Neural progenitor cell (in vitro differentiated cells): ENCODE measurements around the gene TDRD9. TPM values are rescaled to one million over a fixed set of nuclear protein-coding genes. Genes with fewer than 3 reads are reported as not detected.

ENCODE experiments used
- DNase-seq: peaks from one replicate; pipeline ENCODE4 v3.0.0-alpha.2; 2016; ENCODE audit warnings: low spot score
- H2AFZ ChIP-seq: fragments of 200-600 bp; sonication (generic); replicated peaks from 2 replicates; pipeline ENCODE4 v1.6.1; 2016; ENCODE audit warnings: antibody characterized with exemption
- H3F3A ChIP-seq: fragments of 200-600 bp; sonication (generic); 2 replicates; pipeline ENCODE4 v1.6.1; 2016; ENCODE audit warnings: antibody characterized with exemption, low read depth
- H3K27ac ChIP-seq: fragments of 200-600 bp; sonication (generic); 2 replicates; pipeline ENCODE4 v1.5.1; 2016; ENCODE audit warnings: mild to moderate bottlenecking
- H3K27me3 ChIP-seq: fragments of 200-600 bp; sonication (generic); 2 replicates; pipeline ENCODE4 v1.6.1; 2016; ENCODE audit warnings: mild to moderate bottlenecking, moderate library complexity
- H3K36me3 ChIP-seq: fragments of 200-600 bp; sonication (generic); 2 replicates; pipeline ENCODE4 v1.5.1; 2016
- H3K4me1 ChIP-seq: fragments of 200-600 bp; sonication (generic); 2 replicates; pipeline ENCODE4 v1.6.1; 2016; ENCODE audit warnings: mixed run types
- H3K4me2 ChIP-seq: fragments of 200-600 bp; sonication (generic); 2 replicates; pipeline ENCODE4 v1.6.1; 2016
- H3K4me3 ChIP-seq: fragments of 200-600 bp; sonication (generic); 2 replicates; pipeline ENCODE4 v1.5.1; 2016
- H3K79me2 ChIP-seq: fragments of 200-600 bp; sonication (generic); 2 replicates; pipeline ENCODE4 v1.6.1; 2016; ENCODE audit warnings: low read depth
- H3K9ac ChIP-seq: fragments of 200-600 bp; sonication (generic); 2 replicates; pipeline ENCODE4 v1.6.1; 2016
- H3K9me3 ChIP-seq: fragments of 200-600 bp; sonication (generic); 2 replicates; pipeline ENCODE4 v1.5.1; 2016; ENCODE audit warnings: low read depth
- H4K20me1 ChIP-seq: fragments of 200-600 bp; sonication (generic); 2 replicates; pipeline ENCODE4 v1.6.1; 2016; ENCODE audit warnings: low read depth
- H3K27ac Mint-ChIP-seq: 3 replicates; pipeline ENCODE4 v1.8.0; 2021; ENCODE audit warnings: mixed read lengths
- H3K27me3 Mint-ChIP-seq: 2 replicates; pipeline ENCODE4 v1.8.0; 2022; ENCODE audit warnings: low read depth, mild to moderate bottlenecking, inconsistent platforms, moderate library complexity, mixed read lengths; ENCODE audit not compliant: insufficient read depth
- H3K36me3 Mint-ChIP-seq: 3 replicates; pipeline ENCODE4 v1.8.0; 2021; ENCODE audit warnings: mixed read lengths
- H3K4me1 Mint-ChIP-seq: 3 replicates; pipeline ENCODE4 v1.8.0; 2021; ENCODE audit warnings: mixed read lengths
- H3K4me3 Mint-ChIP-seq: 3 replicates; pipeline ENCODE4 v1.8.0; 2021; ENCODE audit warnings: mild to moderate bottlenecking, moderate library complexity, mixed read lengths
- H3K9me3 Mint-ChIP-seq: 3 replicates; pipeline ENCODE4 v1.8.0; 2020; ENCODE audit warnings: mixed read lengths
- CTCF ChIP-seq: fragments of 200-600 bp; sonication (generic); IDR thresholded peaks from 2 replicates; pipeline ENCODE4 v1.5.1; 2017; ENCODE audit warnings: antibody characterized with exemption, mild to moderate bottlenecking
- EZH2 ChIP-seq: fragments of 200-600 bp; sonication (generic); IDR thresholded peaks from 2 replicates; pipeline ENCODE4 v1.6.1; 2017; ENCODE audit warnings: antibody characterized with exemption, mild to moderate bottlenecking, moderate library complexity
- EZH2phosphoT487 ChIP-seq: fragments of 200-600 bp; sonication (generic); IDR thresholded peaks from 2 replicates; pipeline ENCODE4 v1.6.1; 2017; ENCODE audit warnings: antibody characterized with exemption
- total RNA-seq: library from RNA; depleted of rRNA; stranded (reverse); fragments of >200 nt; gene quantifications from 2 replicates; pipeline ENCODE4 v1.2.3, GENCODE V29; 2015; ENCODE audit warnings: low replicate concordance

The TDRD9 gene
- total RNA-seq, 1 donor from 2014 or later = not detected

GRCh38 chr14:104096751-104097700 is 168.8 kb downstream of the TDRD9 start:
- H3K9me3 Mint-ChIP-seq = no peaks in the 10 kb centered on the region
- H3K27ac Mint-ChIP-seq = no peak overlapping the region
- Histone ChIP-seq H3K4me1 (peaks cover 3% of the 10 kb centered on the region), H3K9me3 (no peaks in the 10 kb centered on the region), H3K4me2 (no peak overlapping the region), H4K20me1 (no peaks in the 10 kb centered on the region), H3K27ac (no peak overlapping the region), H2AFZ (no peak overlapping the region), H3K4me3 (no peak overlapping the region), H3K36me3 (no peaks in the 10 kb centered on the region), H3K27me3 (no peaks in the 10 kb centered on the region), H3K9ac (no peak overlapping the region), H3K79me2 (no peaks in the 10 kb centered on the region), H3F3A (no peaks in the 10 kb centered on the region)
- peak; percentile 56 for DNase-seq
- H3K4me3 Mint-ChIP-seq = no peak overlapping the region
- H3K27me3 Mint-ChIP-seq = peaks cover 3% of the 10 kb centered on the region
- no peaks in the 10 kb centered on the region for H3K36me3 Mint-ChIP-seq
- no peak for TF ChIP-seq EZH2
- TF ChIP-seq EZH2phosphoT487 = no peak
- peak; percentile 45 for TF ChIP-seq CTCF
- H3K4me1 Mint-ChIP-seq = peaks cover 2% of the 10 kb centered on the region

GRCh38 chr14:104098272-104099095 is 170.2 kb downstream of the TDRD9 start:
- Mint-ChIP-seq H3K9me3 (no peaks in the 10 kb centered on the region), H3K4me3 (no peak overlapping the region), H3K27ac (no peak overlapping the region), H3K4me1 (peaks cover 2% of the 10 kb centered on the region), H3K27me3 (peaks cover 3% of the 10 kb centered on the region), H3K36me3 (no peaks in the 10 kb centered on the region)
- H3K27ac ChIP-seq = no peak overlapping the region
- no peak overlapping the region for H3K4me2 ChIP-seq
- no peak for DNase-seq
- no peak overlapping the region for H2AFZ ChIP-seq
- H3K36me3 ChIP-seq = no peaks in the 10 kb centered on the region
- no peaks in the 10 kb centered on the region for H4K20me1 ChIP-seq
- H3K27me3 ChIP-seq = no peaks in the 10 kb centered on the region
- H3F3A ChIP-seq = no peaks in the 10 kb centered on the region
- no peaks in the 10 kb centered on the region for H3K9me3 ChIP-seq
- TF ChIP-seq EZH2 (no peak), CTCF (no peak), EZH2phosphoT487 (no peak)
- no peak overlapping the region for H3K9ac ChIP-seq
- H3K4me1 ChIP-seq = peaks cover 3% of the 10 kb centered on the region
- no peaks in the 10 kb centered on the region for H3K79me2 ChIP-seq
- no peak overlapping the region for H3K4me3 ChIP-seq

GRCh38 chr14:104099096-104100041 is 171.1 kb downstream of the TDRD9 start:
- TF ChIP-seq EZH2phosphoT487 = no peak
- no peak for TF ChIP-seq CTCF
- Histone ChIP-seq H3K4me1 (peaks cover 2% of the 10 kb centered on the region), H3K4me2 (no peak overlapping the region), H3F3A (no peaks in the 10 kb centered on the region), H3K27me3 (no peaks in the 10 kb centered on the region), H3K27ac (no peak overlapping the region), H3K4me3 (no peak overlapping the region), H4K20me1 (no peaks in the 10 kb centered on the region), H3K9ac (no peak overlapping the region), H3K79me2 (no peaks in the 10 kb centered on the region), H3K9me3 (no peaks in the 10 kb centered on the region), H3K36me3 (no peaks in the 10 kb centered on the region), H2AFZ (no peak overlapping the region)
- Mint-ChIP-seq H3K9me3 (no peaks in the 10 kb centered on the region), H3K27ac (no peak overlapping the region), H3K36me3 (no peaks in the 10 kb centered on the region), H3K4me1 (peaks cover 2% of the 10 kb centered on the region), H3K4me3 (no peak overlapping the region), H3K27me3 (peaks cover 3% of the 10 kb centered on the region)
- DNase-seq = no peak
